ENCODE data around the gene PPP1R3A.

Gene PPP1R3A, protein sequence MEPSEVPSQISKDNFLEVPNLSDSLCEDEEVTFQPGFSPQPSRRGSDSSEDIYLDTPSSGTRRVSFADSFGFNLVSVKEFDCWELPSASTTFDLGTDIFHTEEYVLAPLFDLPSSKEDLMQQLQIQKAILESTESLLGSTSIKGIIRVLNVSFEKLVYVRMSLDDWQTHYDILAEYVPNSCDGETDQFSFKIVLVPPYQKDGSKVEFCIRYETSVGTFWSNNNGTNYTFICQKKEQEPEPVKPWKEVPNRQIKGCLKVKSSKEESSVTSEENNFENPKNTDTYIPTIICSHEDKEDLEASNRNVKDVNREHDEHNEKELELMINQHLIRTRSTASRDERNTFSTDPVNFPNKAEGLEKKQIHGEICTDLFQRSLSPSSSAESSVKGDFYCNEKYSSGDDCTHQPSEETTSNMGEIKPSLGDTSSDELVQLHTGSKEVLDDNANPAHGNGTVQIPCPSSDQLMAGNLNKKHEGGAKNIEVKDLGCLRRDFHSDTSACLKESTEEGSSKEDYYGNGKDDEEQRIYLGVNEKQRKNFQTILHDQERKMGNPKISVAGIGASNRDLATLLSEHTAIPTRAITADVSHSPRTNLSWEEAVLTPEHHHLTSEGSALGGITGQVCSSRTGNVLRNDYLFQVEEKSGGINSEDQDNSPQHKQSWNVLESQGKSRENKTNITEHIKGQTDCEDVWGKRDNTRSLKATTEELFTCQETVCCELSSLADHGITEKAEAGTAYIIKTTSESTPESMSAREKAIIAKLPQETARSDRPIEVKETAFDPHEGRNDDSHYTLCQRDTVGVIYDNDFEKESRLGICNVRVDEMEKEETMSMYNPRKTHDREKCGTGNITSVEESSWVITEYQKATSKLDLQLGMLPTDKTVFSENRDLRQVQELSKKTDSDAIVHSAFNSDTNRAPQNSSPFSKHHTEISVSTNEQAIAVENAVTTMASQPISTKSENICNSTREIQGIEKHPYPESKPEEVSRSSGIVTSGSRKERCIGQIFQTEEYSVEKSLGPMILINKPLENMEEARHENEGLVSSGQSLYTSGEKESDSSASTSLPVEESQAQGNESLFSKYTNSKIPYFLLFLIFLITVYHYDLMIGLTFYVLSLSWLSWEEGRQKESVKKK

DNA sequence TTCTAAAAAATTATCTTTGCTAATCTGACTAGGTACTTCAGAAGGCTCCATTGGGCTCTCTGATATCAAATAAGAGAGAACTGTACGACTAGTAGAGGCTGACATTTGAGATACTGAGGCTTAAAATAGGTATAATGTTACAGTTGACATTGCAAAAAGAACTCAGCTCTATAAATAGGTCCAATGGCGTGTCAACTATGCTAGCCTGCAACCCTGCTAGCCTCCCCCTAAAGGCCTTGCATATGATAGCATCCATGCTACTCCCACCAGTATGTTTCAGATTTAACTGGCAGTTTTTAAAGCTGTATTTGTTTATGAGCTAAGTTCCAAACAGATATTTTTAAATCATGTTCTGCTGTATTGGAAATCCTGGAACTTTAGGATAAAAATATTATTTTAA lies at the start of gene PPP1R3A:
Gene PPP1R3A, minus strand, starts transcription at position 64 of the 400 bp plus-strand sequence. Its CDS starts 13 bp downstream, at position 51.
- H3K27me3 ChIP-seq (ENCODE audit: insufficient read depth, low read length), result no peaks in the 10 kb centered on the region
- H3K9me3 ChIP-seq (ENCODE audit: low read length), result no peaks in the 10 kb centered on the region
- no peak within 1 kb of the TSS for H3K4me3 ChIP-seq (ENCODE audit: low read depth, low read length, poor library complexity, severe bottlenecking)
- H3K36me3 ChIP-seq (ENCODE audit: insufficient read depth, low read length), result no peaks in the 10 kb centered on the region
- no peaks in the 10 kb centered on the region for H3K9me2 ChIP-seq (ENCODE audit: low read depth, low read length)
- H3F3A ChIP-seq (ENCODE audit: insufficient read depth, low read length), result no peaks in the 10 kb centered on the region
- no peak within 1 kb of the TSS for H3K9ac ChIP-seq (ENCODE audit: low read length)
- no peaks in the 10 kb centered on the region for H4K20me1 ChIP-seq (ENCODE audit: insufficient read depth, low read length)
- no peaks in the 10 kb centered on the region for H3K79me2 ChIP-seq (ENCODE audit: insufficient read depth, low read length)
- no peak within 1 kb of the TSS for H3K27ac ChIP-seq (ENCODE audit: low read depth, low read length, poor library complexity, severe bottlenecking)
- no peaks in the 10 kb centered on the region for H3K4me1 ChIP-seq (ENCODE audit: insufficient read depth, low read length, severe bottlenecking)
- no peak for TF ChIP-seq EZH2 (IDR thresholded peaks at IDR 0.05; ENCODE audit: borderline replicate concordance, low read length)
- TF ChIP-seq, protein P1, sequence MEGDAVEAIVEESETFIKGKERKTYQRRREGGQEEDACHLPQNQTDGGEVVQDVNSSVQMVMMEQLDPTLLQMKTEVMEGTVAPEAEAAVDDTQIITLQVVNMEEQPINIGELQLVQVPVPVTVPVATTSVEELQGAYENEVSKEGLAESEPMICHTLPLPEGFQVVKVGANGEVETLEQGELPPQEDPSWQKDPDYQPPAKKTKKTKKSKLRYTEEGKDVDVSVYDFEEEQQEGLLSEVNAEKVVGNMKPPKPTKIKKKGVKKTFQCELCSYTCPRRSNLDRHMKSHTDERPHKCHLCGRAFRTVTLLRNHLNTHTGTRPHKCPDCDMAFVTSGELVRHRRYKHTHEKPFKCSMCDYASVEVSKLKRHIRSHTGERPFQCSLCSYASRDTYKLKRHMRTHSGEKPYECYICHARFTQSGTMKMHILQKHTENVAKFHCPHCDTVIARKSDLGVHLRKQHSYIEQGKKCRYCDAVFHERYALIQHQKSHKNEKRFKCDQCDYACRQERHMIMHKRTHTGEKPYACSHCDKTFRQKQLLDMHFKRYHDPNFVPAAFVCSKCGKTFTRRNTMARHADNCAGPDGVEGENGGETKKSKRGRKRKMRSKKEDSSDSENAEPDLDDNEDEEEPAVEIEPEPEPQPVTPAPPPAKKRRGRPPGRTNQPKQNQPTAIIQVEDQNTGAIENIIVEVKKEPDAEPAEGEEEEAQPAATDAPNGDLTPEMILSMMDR (IDR thresholded peaks at IDR 0.05; ENCODE audit: low read length), result no peak
- H2AFZ ChIP-seq (ENCODE audit: low read length), result no peak within 1 kb of the TSS
- H3K4me2 ChIP-seq (ENCODE audit: low read length), result no peak within 1 kb of the TSS

DNA sequence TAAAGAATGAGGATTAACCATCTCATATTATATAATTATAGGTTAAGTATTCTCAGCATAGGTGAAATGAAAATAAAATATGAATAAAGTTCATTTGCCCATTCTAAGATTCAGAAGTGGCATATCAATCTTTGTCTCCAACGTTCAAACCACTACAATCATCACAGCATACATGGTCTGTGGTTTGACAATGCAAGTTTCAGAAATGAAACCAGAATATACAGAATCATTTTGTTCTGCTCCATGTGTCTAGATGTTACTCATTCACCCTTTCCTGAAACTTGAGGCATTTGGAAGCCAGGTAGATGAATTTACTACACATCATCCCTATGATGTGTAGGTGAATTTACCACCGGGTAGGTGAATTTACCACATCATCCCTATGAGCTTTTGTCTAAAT lies 44.5 kb upstream of the PPP1R3A start:
- no peak overlapping the region for H3K4me3 ChIP-seq (ENCODE audit: low read depth, low read length, poor library complexity, severe bottlenecking)
- H3K27me3 ChIP-seq (ENCODE audit: insufficient read depth, low read length), result no peaks in the 10 kb centered on the region
- no peaks in the 10 kb centered on the region for H3K4me1 ChIP-seq (ENCODE audit: insufficient read depth, low read length, severe bottlenecking)
- no peaks in the 10 kb centered on the region for H4K20me1 ChIP-seq (ENCODE audit: insufficient read depth, low read length)
- H3K79me2 ChIP-seq (ENCODE audit: insufficient read depth, low read length), result no peaks in the 10 kb centered on the region
- no peaks in the 10 kb centered on the region for H3K36me3 ChIP-seq (ENCODE audit: insufficient read depth, low read length)
- no peak overlapping the region for H3K4me2 ChIP-seq (ENCODE audit: low read length)
- no peak overlapping the region for H3K27ac ChIP-seq (ENCODE audit: low read depth, low read length, poor library complexity, severe bottlenecking)
- H2AFZ ChIP-seq (ENCODE audit: low read length), result no peak overlapping the region
- no peaks in the 10 kb centered on the region for H3F3A ChIP-seq (ENCODE audit: insufficient read depth, low read length)
- no peak overlapping the region for H3K9ac ChIP-seq (ENCODE audit: low read length)
- no peaks in the 10 kb centered on the region for H3K9me2 ChIP-seq (ENCODE audit: low read depth, low read length)
- H3K9me3 ChIP-seq (ENCODE audit: low read length), result no peaks in the 10 kb centered on the region
- TF ChIP-seq, protein P1 (IDR thresholded peaks at IDR 0.05; ENCODE audit: low read length), result no peak
- TF ChIP-seq EZH2 (IDR thresholded peaks at IDR 0.05; ENCODE audit: borderline replicate concordance, low read length), result no peak

DNA sequence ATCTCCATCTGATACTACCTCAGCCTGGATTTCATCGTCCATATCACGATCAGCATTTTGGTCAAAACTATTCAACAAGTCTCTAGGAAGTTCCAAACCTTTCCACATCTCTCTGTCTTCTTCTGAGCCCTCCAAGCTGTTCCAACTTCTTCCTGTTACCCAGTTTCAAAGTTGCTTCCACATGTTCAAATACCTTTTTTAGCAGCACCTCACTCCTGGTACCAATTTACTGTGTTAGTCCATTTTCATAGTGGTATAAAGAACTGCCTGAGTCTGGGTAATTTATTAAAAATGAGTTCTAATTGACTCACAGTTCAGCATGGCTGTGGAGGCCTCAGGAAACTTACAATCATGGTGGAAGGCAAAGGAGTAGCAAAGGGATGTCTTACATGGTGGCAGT lies 41.1 kb upstream of the PPP1R3A start:
- H2AFZ ChIP-seq (ENCODE audit: low read length), result no peak overlapping the region
- no peak for TF ChIP-seq EZH2 (IDR thresholded peaks at IDR 0.05; ENCODE audit: borderline replicate concordance, low read length)
- TF ChIP-seq, protein P1 (IDR thresholded peaks at IDR 0.05; ENCODE audit: low read length), result no peak
- no peaks in the 10 kb centered on the region for H3F3A ChIP-seq (ENCODE audit: insufficient read depth, low read length)
- no peak overlapping the region for H3K4me2 ChIP-seq (ENCODE audit: low read length)
- H3K4me3 ChIP-seq (ENCODE audit: low read depth, low read length, poor library complexity, severe bottlenecking), result no peak overlapping the region
- no peaks in the 10 kb centered on the region for H3K9me2 ChIP-seq (ENCODE audit: low read depth, low read length)
- no peaks in the 10 kb centered on the region for H3K27me3 ChIP-seq (ENCODE audit: insufficient read depth, low read length)
- H3K79me2 ChIP-seq (ENCODE audit: insufficient read depth, low read length), result no peaks in the 10 kb centered on the region
- no peaks in the 10 kb centered on the region for H4K20me1 ChIP-seq (ENCODE audit: insufficient read depth, low read length)
- H3K9ac ChIP-seq (ENCODE audit: low read length), result no peak overlapping the region
- H3K9me3 ChIP-seq (ENCODE audit: low read length), result no peaks in the 10 kb centered on the region
- no peaks in the 10 kb centered on the region for H3K4me1 ChIP-seq (ENCODE audit: insufficient read depth, low read length, severe bottlenecking)
- no peaks in the 10 kb centered on the region for H3K36me3 ChIP-seq (ENCODE audit: insufficient read depth, low read length)
- no peak overlapping the region for H3K27ac ChIP-seq (ENCODE audit: low read depth, low read length, poor library complexity, severe bottlenecking)

Data from OCI-LY1 (cell line).